Astrocyte of the spinal cord (primary cell): ENCODE measurements around the gene IREB2.

Experiments used
- DNase-seq: peaks from one replicate; pipeline ENCODE4 v3.0.0; 2011; ENCODE audit warnings: low read depth, low spot score
- H3K4me3 ChIP-seq: 2 replicates; pipeline ENCODE4 v1.5.1; 2011; ENCODE audit warnings: low read depth, mild to moderate bottlenecking, low read length, moderate library complexity
- CTCF ChIP-seq: IDR thresholded peaks from 2 replicates; pipeline ENCODE4 v1.5.1; 2012; ENCODE audit warnings: low read depth, mild to moderate bottlenecking, low read length, inconsistent platforms
- in situ Hi-C: cut with HindIII; loops from 2 replicates; pipeline ENCODE4 v1.10.0; 2017; ENCODE audit warnings: low sequenced_read_pairs

Gene IREB2

GRCh38 chr15:78405336-78405924 is 32.6 kb upstream of the IREB2 start:
- in situ Hi-C loops = no loop called here
- TF ChIP-seq CTCF = no peak
- no peak overlapping the region for H3K4me3 ChIP-seq
- DNase-seq = no peak

- no peak overlapping the region for H3K4me3 ChIP-seq
- in situ Hi-C loops = no loop called here
- DNase-seq = no peak
- TF ChIP-seq CTCF = no peak
Observed at GRCh38 chr15:78406016-78406585, 31.9 kb upstream of the IREB2 start.

GRCh38 chr15:78407608-78408354 is 30.2 kb upstream of the IREB2 start:
- DNase-seq = no peak
- in situ Hi-C loops = no loop called here
- TF ChIP-seq CTCF = no peak

GRCh38 chr15:78408355-78408640 is 29.7 kb upstream of the IREB2 start:
- in situ Hi-C loops = no loop called here
- no peak for TF ChIP-seq CTCF
- H3K4me3 ChIP-seq = no peak overlapping the region
- DNase-seq = no peak

More at GRCh38 chr15:78407608-78408354, 30.2 kb upstream of the IREB2 start:
- H3K4me3 ChIP-seq = no peak overlapping the region

- no peak overlapping the region for H3K4me3 ChIP-seq
- in situ Hi-C loops = no loop called here
- DNase-seq = no peak
- no peak for TF ChIP-seq CTCF
Observed at GRCh38 chr15:78408961-78409360, 29.1 kb upstream of the IREB2 start.

- H3K4me3 ChIP-seq = no peak overlapping the region
- TF ChIP-seq CTCF = no peak
- in situ Hi-C loops = no loop called here
- DNase-seq = no peak
Observed at GRCh38 chr15:78411061-78411460, 27.0 kb upstream of the IREB2 start.
